Neural crest cell (in vitro differentiated cells): ENCODE results near the gene TRIM46. TPM values are rescaled to one million over a fixed set of nuclear protein-coding genes. Genes with fewer than 3 reads are reported as not detected.

Experiments used
- DNase-seq: peaks from one replicate; pipeline ENCODE4 v3.0.0; 2021; ENCODE audit warnings: low read depth, mixed read lengths, low spot score
- H3K27ac Mint-ChIP-seq: one replicate; pipeline ENCODE4 v1.8.0; 2021; ENCODE audit warnings: mild to moderate bottlenecking, mixed read lengths; ENCODE audit not compliant: unreplicated experiment
- H3K27me3 Mint-ChIP-seq: 2 replicates; pipeline ENCODE4 v1.8.0; 2021; ENCODE audit warnings: low read depth, mild to moderate bottlenecking, mixed read lengths
- H3K36me3 Mint-ChIP-seq: 2 replicates; pipeline ENCODE4 v1.8.0; 2021; ENCODE audit warnings: low read depth, mild to moderate bottlenecking, mixed read lengths
- H3K4me1 Mint-ChIP-seq: 2 replicates; pipeline ENCODE4 v1.8.0; 2021; ENCODE audit warnings: mixed read lengths
- H3K4me3 Mint-ChIP-seq: one replicate; pipeline ENCODE4 v1.8.0; 2021; ENCODE audit warnings: mild to moderate bottlenecking, mixed read lengths
- H3K9me3 Mint-ChIP-seq: 2 replicates; pipeline ENCODE4 v1.8.0; 2021; ENCODE audit warnings: mixed read lengths
- long read RNA-seq: library from polyadenylated mRNA; unstranded; transcript quantifications from one replicate; pipeline ENCODE4 v2.0.0, GENCODE V29; 2020
- total RNA-seq: library from RNA; stranded (reverse); gene quantifications from 2 replicates; pipeline ENCODE4 v1.2.1, GENCODE V29; 2021
- TF ChIP-seq, protein P1 (sequence below): fragments of 200-600 bp; sonication (generic); conservative IDR thresholded peaks from 2 replicates; pipeline ENCODE4 v1.5.0; 2021; ENCODE audit warnings: antibody characterized with exemption, mild to moderate bottlenecking

The TRIM46 gene, protein sequence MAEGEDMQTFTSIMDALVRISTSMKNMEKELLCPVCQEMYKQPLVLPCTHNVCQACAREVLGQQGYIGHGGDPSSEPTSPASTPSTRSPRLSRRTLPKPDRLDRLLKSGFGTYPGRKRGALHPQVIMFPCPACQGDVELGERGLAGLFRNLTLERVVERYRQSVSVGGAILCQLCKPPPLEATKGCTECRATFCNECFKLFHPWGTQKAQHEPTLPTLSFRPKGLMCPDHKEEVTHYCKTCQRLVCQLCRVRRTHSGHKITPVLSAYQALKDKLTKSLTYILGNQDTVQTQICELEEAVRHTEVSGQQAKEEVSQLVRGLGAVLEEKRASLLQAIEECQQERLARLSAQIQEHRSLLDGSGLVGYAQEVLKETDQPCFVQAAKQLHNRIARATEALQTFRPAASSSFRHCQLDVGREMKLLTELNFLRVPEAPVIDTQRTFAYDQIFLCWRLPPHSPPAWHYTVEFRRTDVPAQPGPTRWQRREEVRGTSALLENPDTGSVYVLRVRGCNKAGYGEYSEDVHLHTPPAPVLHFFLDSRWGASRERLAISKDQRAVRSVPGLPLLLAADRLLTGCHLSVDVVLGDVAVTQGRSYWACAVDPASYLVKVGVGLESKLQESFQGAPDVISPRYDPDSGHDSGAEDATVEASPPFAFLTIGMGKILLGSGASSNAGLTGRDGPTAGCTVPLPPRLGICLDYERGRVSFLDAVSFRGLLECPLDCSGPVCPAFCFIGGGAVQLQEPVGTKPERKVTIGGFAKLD
- total RNA-seq = 9.8 and 10.0 TPM in 2 replicates
- long read RNA-seq, partial matches to known transcripts = 0 of 1 reads
- long read RNA-seq, other reads (novel, unspliced or antisense) = 1 of 1 reads

DNA sequence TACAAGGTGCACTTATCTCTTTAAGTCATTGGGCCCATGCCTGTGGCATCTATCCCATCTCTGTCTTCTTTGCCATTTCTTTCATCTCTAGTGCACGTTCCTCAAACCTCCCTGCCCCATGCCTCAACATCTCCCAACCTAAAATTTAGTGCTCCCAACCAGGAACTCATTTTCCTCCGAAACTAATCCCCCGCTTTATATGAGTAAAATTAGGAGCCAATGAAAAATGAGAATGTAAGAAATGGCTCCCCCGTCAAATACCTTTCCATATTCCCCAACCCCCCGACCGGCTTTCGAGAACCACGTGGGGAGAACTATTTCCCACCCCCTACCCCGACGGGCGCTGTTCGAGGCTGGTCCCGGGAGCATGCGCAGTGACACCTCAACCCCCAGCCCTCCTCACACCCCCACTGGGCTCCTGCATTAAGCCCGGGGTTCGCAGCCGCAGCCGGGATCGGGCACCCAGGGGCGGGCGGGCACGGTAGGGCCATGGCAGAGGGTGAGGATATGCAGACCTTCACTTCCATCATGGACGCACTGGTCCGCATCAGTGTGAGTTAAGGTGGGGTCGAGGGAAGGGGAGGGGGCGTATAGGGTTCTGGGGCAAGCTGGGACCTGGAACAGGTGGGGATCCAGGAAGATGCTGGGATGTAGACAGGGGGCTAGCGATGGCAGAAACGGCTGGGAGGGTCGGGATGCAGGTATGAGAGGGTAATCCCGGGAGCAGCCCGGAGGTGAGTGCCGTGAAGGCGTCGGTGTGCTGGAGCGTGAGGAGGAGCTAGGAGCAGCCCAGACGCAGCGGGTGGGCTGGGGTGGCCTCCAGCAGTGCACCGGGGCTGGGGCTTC, at the start of gene TRIM46:
TRIM46 (plus strand) TSS at position 372 of the 846 bp plus-strand sequence; CDS start at position 490, 118 bp downstream.
- H3K36me3 Mint-ChIP-seq = peaks cover 9% of the 10 kb centered on the region
- no peaks in the 10 kb centered on the region for H3K9me3 Mint-ChIP-seq
- no peak for DNase-seq
- H3K4me1 Mint-ChIP-seq = peaks cover 36% of the 10 kb centered on the region
- H3K27ac Mint-ChIP-seq = peak within 1 kb of the TSS; percentile 97
- peaks cover 3% of the 10 kb centered on the region for H3K27me3 Mint-ChIP-seq
- peak within 1 kb of the TSS; percentile 100 for H3K4me3 Mint-ChIP-seq
- TF ChIP-seq, protein P1, sequence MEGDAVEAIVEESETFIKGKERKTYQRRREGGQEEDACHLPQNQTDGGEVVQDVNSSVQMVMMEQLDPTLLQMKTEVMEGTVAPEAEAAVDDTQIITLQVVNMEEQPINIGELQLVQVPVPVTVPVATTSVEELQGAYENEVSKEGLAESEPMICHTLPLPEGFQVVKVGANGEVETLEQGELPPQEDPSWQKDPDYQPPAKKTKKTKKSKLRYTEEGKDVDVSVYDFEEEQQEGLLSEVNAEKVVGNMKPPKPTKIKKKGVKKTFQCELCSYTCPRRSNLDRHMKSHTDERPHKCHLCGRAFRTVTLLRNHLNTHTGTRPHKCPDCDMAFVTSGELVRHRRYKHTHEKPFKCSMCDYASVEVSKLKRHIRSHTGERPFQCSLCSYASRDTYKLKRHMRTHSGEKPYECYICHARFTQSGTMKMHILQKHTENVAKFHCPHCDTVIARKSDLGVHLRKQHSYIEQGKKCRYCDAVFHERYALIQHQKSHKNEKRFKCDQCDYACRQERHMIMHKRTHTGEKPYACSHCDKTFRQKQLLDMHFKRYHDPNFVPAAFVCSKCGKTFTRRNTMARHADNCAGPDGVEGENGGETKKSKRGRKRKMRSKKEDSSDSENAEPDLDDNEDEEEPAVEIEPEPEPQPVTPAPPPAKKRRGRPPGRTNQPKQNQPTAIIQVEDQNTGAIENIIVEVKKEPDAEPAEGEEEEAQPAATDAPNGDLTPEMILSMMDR = no peak

DNA sequence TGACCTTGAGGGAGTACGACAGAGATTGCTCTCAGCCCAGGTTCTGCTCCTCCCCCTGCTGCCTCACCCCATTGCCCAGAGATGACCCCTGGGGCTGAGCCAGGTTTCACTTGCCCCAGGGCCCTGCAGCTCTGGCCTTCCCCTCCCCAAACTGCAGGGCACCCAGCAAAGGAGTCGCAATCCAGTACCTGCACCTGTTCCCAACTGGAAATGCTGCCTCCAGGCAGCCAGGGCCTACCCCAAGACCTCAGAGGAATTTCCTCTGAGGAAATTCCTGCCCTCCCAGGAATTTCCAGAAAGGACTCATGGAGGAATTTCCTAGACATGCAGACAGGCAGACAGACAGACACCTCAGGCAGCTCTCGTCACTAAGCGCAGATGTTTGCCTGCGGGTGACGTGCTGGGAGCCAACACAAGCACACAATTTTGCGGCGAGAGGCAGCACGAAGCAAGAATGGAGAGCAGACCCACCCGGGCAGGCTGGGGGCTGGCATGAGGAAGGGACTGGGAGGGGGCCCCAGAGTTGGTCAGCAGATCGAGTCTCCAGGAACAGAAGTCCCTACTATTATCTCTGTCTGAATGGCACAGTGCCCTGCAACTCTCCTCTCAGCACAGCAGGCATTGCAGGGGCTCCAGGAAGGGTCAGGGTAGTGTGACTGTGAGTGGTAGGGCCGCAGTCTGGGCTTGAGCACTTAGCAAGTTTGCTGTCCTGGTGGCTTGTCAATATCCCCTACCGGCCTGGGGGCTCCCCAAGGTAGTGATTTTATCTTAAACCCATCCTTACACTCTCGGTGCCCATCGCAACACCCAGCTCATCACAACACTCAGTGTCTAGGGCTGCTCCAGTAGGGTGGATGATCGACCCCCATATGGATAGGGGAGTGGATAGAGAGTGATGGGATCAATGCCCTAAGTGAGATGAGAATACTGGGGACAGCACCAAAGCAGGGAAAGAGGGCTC, 48.9 kb upstream of the TRIM46 start:
- Mint-ChIP-seq H3K27me3 (peaks cover 91% of the 10 kb centered on the region), H3K36me3 (no peaks in the 10 kb centered on the region), H3K4me3 (peak overlapping the region; percentile 44), H3K27ac (no peak overlapping the region), H3K4me1 (peaks cover 26% of the 10 kb centered on the region), H3K9me3 (no peaks in the 10 kb centered on the region)
- TF ChIP-seq, protein P1 = no peak
- DNase-seq = no peak

DNA sequence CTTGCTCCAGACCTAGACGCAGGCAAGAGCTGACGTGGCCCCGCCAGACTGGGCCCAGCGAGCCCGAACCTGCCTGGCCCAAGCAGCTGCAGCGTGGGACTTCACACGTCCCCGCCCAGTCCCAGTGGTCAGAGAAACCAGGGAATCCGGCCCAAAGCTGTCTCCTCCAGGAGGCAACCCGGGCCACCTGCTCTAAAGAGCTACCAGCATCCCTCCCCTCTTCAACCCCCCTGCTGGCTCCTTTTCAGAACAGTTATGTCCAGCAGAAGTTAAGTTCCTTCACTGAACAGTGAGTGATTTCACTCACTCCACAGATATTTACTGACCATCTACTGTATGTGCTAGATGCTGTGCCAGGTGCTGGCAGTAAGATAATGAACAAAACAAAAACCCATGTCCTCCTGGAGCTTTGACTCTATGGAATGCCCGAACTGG, 48.1 kb upstream of the TRIM46 start:
- TF ChIP-seq, protein P1 = no peak
- Mint-ChIP-seq H3K4me3 (peak overlapping the region; percentile 68), H3K27ac (no peak overlapping the region), H3K4me1 (peaks cover 28% of the 10 kb centered on the region), H3K9me3 (no peaks in the 10 kb centered on the region), H3K27me3 (peaks cover 91% of the 10 kb centered on the region), H3K36me3 (no peaks in the 10 kb centered on the region)
- DNase-seq = no peak

DNA sequence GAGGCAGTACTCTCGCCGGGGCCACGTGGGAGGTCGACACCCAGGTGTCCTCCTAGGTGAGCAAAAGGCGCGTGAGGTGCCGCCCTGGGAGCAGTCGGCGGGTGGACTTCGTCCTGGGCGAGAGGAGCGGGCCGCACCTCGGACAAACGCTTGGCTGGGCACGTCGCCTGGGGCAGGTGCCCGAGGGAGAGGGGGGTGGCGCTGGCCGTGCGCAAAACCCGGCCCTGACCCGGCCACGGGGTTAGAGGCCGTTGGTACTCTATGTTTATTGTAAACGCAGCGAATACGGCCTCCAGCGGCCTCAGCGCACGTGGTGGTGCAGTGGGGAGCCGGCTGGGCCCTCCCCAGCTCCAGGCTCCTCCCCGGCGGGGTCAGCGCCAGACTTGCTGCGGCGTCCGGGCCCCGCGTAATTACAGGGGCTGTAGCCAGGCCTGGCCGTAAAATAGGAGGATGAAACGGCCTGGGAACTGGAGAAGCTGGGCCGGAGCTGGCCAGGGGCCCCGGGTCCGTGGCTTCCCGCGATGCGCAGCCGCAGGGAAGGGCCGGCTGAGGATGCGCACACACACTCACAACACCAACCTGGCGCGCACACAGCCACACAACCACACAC, 47.6 kb upstream of the TRIM46 start:
- H3K36me3 Mint-ChIP-seq = no peaks in the 10 kb centered on the region
- no peak overlapping the region for H3K27ac Mint-ChIP-seq
- H3K27me3 Mint-ChIP-seq = peaks cover 91% of the 10 kb centered on the region
- H3K9me3 Mint-ChIP-seq = no peaks in the 10 kb centered on the region
- peak overlapping the region; percentile 68 for H3K4me3 Mint-ChIP-seq
- peaks cover 32% of the 10 kb centered on the region for H3K4me1 Mint-ChIP-seq
- peak; percentile 12 for DNase-seq
- TF ChIP-seq, protein P1 = no peak
